Trophoblast cell (in vitro differentiated cells and primary cell): Measurements from ENCODE around the gene RHOXF2B. TPM values are rescaled to one million over a fixed set of nuclear protein-coding genes. Genes with fewer than 3 reads are reported as not detected.
"Not testable (repeated sequence)": the region's sequence is repeated elsewhere in the genome, so short reads cannot be mapped to it uniquely, and the experiment has no call there.

Experiments used
- DNase-seq, 2 donors: peaks; one replicate each; pipeline ENCODE4 v3.0.0-alpha.2; 2016
- H2AFZ ChIP-seq: 2 replicates; pipeline ENCODE4 v1.6.1; 2013; ENCODE audit warnings: low read length, moderate library complexity, mild to moderate bottlenecking; ENCODE audit not compliant: insufficient read depth, poor library complexity
- H2AK5ac ChIP-seq: 2 replicates; pipeline ENCODE4 v1.6.1; 2013; ENCODE audit warnings: mild to moderate bottlenecking, low read length
- H2BK120ac ChIP-seq: 2 replicates; pipeline ENCODE4 v1.6.1; 2013; ENCODE audit warnings: low read length, mild to moderate bottlenecking, moderate library complexity; ENCODE audit not compliant: insufficient read depth, poor library complexity
- H2BK12ac ChIP-seq: 2 replicates; pipeline ENCODE4 v1.6.1; 2013; ENCODE audit warnings: mild to moderate bottlenecking, low read length, moderate library complexity
- H2BK5ac ChIP-seq: 2 replicates; pipeline ENCODE4 v1.6.1; 2013; ENCODE audit warnings: low read length, low read depth, moderate library complexity, mild to moderate bottlenecking; ENCODE audit not compliant: poor library complexity
- H3K14ac ChIP-seq: 2 replicates; pipeline ENCODE4 v1.6.1; 2013; ENCODE audit warnings: mild to moderate bottlenecking, low read length
- H3K18ac ChIP-seq: 2 replicates; pipeline ENCODE4 v1.6.1; 2013; ENCODE audit warnings: mild to moderate bottlenecking, low read length
- H3K23ac ChIP-seq: 2 replicates; pipeline ENCODE4 v1.6.1; 2013; ENCODE audit warnings: low read length
- H3K27ac ChIP-seq: 2 replicates; pipeline ENCODE4 v1.5.1; 2013; ENCODE audit warnings: low read depth, mild to moderate bottlenecking, inconsistent platforms, low read length, moderate library complexity
- H3K27me3 ChIP-seq: 2 replicates; pipeline ENCODE4 v1.6.1; 2013; ENCODE audit warnings: inconsistent platforms, mild to moderate bottlenecking, low read length, moderate library complexity; ENCODE audit not compliant: insufficient read depth
- H3K36me3 ChIP-seq, 2 experiments: 1 replicate in 1 of 2; 2 replicates in 1 of 2; pipeline ENCODE4 v1.6.1; 2013; ENCODE audit warnings: low read length in 2 of 2, mild to moderate bottlenecking in 2 of 2, moderate library complexity in 1 of 2; ENCODE audit not compliant: insufficient read depth in 2 of 2, control insufficient read depth in 1 of 2
- H3K4ac ChIP-seq: 2 replicates; pipeline ENCODE4 v1.6.1; 2013; ENCODE audit warnings: low read depth, mild to moderate bottlenecking, low read length, moderate library complexity
- H3K4me1 ChIP-seq, 2 experiments: 1 replicate in 1 of 2; 2 replicates in 1 of 2; pipeline ENCODE4 v1.6.1; 2013; ENCODE audit warnings: low read length in 2 of 2, mild to moderate bottlenecking in 2 of 2, moderate library complexity in 1 of 2; ENCODE audit not compliant: insufficient read depth in 2 of 2, control insufficient read depth in 1 of 2
- H3K4me2 ChIP-seq: 2 replicates; pipeline ENCODE4 v1.6.1; 2013; ENCODE audit warnings: inconsistent platforms, mild to moderate bottlenecking, low read length, moderate library complexity
- H3K4me3 ChIP-seq: 2 replicates; pipeline ENCODE4 v1.5.1; 2013; ENCODE audit warnings: mild to moderate bottlenecking, low read depth, low read length, inconsistent platforms
- H3K79me1 ChIP-seq: one replicate; pipeline ENCODE4 v1.6.1; 2013; ENCODE audit warnings: low read length
- H3K79me2 ChIP-seq: 2 replicates; pipeline ENCODE4 v1.6.1; 2013; ENCODE audit warnings: low read length, mild to moderate bottlenecking; ENCODE audit not compliant: control insufficient read depth, insufficient read depth, poor library complexity
- H3K9ac ChIP-seq: 2 replicates; pipeline ENCODE4 v1.6.1; 2013; ENCODE audit warnings: mild to moderate bottlenecking, low read length
- H3K9me3 ChIP-seq: 2 replicates; pipeline ENCODE4 v1.6.1; 2013; ENCODE audit warnings: low read depth, mild to moderate bottlenecking, control low read depth, inconsistent platforms, low read length; ENCODE audit not compliant: insufficient read depth
- H4K12ac ChIP-seq: 2 replicates; pipeline ENCODE4 v1.6.1; 2013; ENCODE audit warnings: low read depth, mild to moderate bottlenecking, low read length, moderate library complexity
- H4K8ac ChIP-seq: 2 replicates; pipeline ENCODE4 v1.6.1; 2013; ENCODE audit warnings: low read depth, mild to moderate bottlenecking, low read length, moderate library complexity
- H4K91ac ChIP-seq: one replicate; pipeline ENCODE4 v1.6.1; 2013; ENCODE audit warnings: low read depth, mild to moderate bottlenecking, low read length, moderate library complexity
- WGBS: extraction: QIAGEN DNeasy Blood & Tissue Kit; methylation state at CpG from one replicate; pipeline ENCODE4 v1.1.7; 2013; ENCODE audit warnings: missing lambda C conversion rate; ENCODE audit not compliant: insufficient read length, insufficient coverage; ENCODE audit errors: extremely low coverage; 5-methylcytosine and 5-hydroxymethylcytosine counted together
- polyA plus RNA-seq: library from polyadenylated mRNA; stranded (reverse); fragments of 200-250 nt; gene quantifications from 2 replicates; pipeline ENCODE4 v1.2.3, GENCODE V29; 2013

RHOXF2B gene
- polyA plus RNA-seq = not detected in 2 replicates

- H2AK5ac ChIP-seq, H3K9me3 ChIP-seq, H2AFZ ChIP-seq, H3K4me2 ChIP-seq, H2BK12ac ChIP-seq, H3K4ac ChIP-seq, H4K8ac ChIP-seq, H3K23ac ChIP-seq, H3K4me3 ChIP-seq, H3K18ac ChIP-seq, H2BK120ac ChIP-seq, H4K91ac ChIP-seq, DNase-seq, H3K9ac ChIP-seq, H3K14ac ChIP-seq, H3K4me1 ChIP-seq, H3K27ac ChIP-seq, H3K36me3 ChIP-seq, H3K79me1 ChIP-seq, H3K27me3 ChIP-seq, H2BK5ac ChIP-seq, H4K12ac ChIP-seq, H3K79me2 ChIP-seq: not testable (repeated sequence)
- no CpG with 5 or more reads among the region's 15 CpGs for WGBS
Observed at GRCh38 chrX:120077590-120077989, at the start of gene RHOXF2B. TSS of gene RHOXF2B (minus strand) at chrX:120077690. CDS start at chrX:120077552, 138 bp downstream.

GRCh38 chrX:120125444-120125843 is 48.0 kb upstream of the RHOXF2B start:
- H3K79me2 ChIP-seq = no peaks in the 10 kb centered on the region
- H3K9ac ChIP-seq = no peak overlapping the region
- no peak overlapping the region for H2BK120ac ChIP-seq
- no peak overlapping the region for H2BK12ac ChIP-seq
- no peak overlapping the region for H3K23ac ChIP-seq
- H3K27me3 ChIP-seq = no peaks in the 10 kb centered on the region
- no peak overlapping the region for H3K18ac ChIP-seq
- H3K4me2 ChIP-seq = no peak overlapping the region
- no peak overlapping the region for H4K12ac ChIP-seq
- no peak overlapping the region for H3K14ac ChIP-seq
- no peak for DNase-seq
- H3K4ac ChIP-seq = no peak overlapping the region
- no peak overlapping the region for H4K91ac ChIP-seq
- no peaks in the 10 kb centered on the region for H3K4me1 ChIP-seq
- no peaks in the 10 kb centered on the region for H3K9me3 ChIP-seq
- H4K8ac ChIP-seq = no peak overlapping the region
- no peak overlapping the region for H2AFZ ChIP-seq
- H3K27ac ChIP-seq = no peak overlapping the region
- no peak overlapping the region for H2AK5ac ChIP-seq
- no peaks in the 10 kb centered on the region for H3K36me3 ChIP-seq
- no peak overlapping the region for H2BK5ac ChIP-seq
- WGBS = no CpG with 5 or more reads among the region's 3 CpGs
- no peak overlapping the region for H3K4me3 ChIP-seq
- no peaks in the 10 kb centered on the region for H3K79me1 ChIP-seq

GRCh38 chrX:120120223-120120622 is 42.7 kb upstream of the RHOXF2B start:
- DNase-seq = no peak
- Histone ChIP-seq H2BK120ac (no peak overlapping the region), H3K9me3 (no peaks in the 10 kb centered on the region), H3K79me2 (no peaks in the 10 kb centered on the region), H4K8ac (no peak overlapping the region), H2BK5ac (no peak overlapping the region), H3K23ac (no peak overlapping the region), H4K91ac (no peak overlapping the region), H3K27ac (no peak overlapping the region), H3K4me3 (no peak overlapping the region), H2AK5ac (no peak overlapping the region), H2BK12ac (no peak overlapping the region), H4K12ac (no peak overlapping the region), H3K27me3 (no peaks in the 10 kb centered on the region), H3K4me1 (no peaks in the 10 kb centered on the region), H3K4ac (no peak overlapping the region), H3K79me1 (no peaks in the 10 kb centered on the region), H3K36me3 (no peaks in the 10 kb centered on the region), H3K4me2 (no peak overlapping the region), H2AFZ (no peak overlapping the region), H3K9ac (no peak overlapping the region), H3K14ac (no peak overlapping the region), H3K18ac (no peak overlapping the region)
- WGBS = no CpG with 5 or more reads among the region's 12 CpGs

DNA sequence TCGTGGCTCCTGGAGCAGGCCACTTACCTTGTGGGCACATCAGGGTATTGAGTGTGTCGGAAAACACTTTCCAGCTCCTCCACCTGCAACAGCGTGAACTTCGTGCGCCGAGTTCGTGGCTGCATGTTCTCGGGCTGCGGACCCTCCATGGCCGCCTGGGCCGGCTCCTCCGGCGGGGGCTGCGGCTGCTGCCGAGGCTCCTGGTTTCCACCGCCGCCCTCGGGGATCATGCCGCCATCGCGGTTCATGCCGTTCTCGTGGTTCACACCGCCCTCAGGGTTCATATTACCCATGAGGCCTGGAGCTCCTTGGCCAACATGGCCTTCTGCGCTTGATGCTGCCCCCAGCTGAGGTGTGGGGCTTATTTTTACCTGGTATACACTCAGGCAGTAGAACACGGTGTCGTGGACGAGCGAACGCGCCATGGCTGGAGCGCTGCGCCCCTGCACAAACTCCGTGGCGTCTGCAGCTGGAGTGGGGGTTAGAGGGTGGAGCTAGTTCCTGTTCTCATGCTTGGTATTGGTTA is 38.0 kb upstream of the RHOXF2B start, which contains the start of gene RHOXF1:
Gene RHOXF1, minus strand, starts transcription at position 476 of the 526 bp plus-strand sequence. Its CDS starts 51 bp downstream, at position 425.
- H2BK12ac ChIP-seq = no peak within 1 kb of the TSS
- WGBS = no CpG with 5 or more reads among the region's 35 CpGs
- H3K79me2 ChIP-seq = no peaks in the 10 kb centered on the region

More for the DNA sequence above, 38.0 kb upstream of the RHOXF2B start, which contains the start of gene RHOXF1:
- no peak for DNase-seq
- Histone ChIP-seq H3K36me3 (no peaks in the 10 kb centered on the region), H2AFZ (no peak within 1 kb of the TSS), H4K12ac (no peak within 1 kb of the TSS), H3K4me2 (no peak within 1 kb of the TSS), H3K79me1 (no peaks in the 10 kb centered on the region), H2AK5ac (no peak within 1 kb of the TSS), H3K4me1 (no peaks in the 10 kb centered on the region), H3K9ac (no peak within 1 kb of the TSS), H3K27me3 (no peaks in the 10 kb centered on the region), H4K91ac (no peak within 1 kb of the TSS), H3K14ac (no peak within 1 kb of the TSS), H3K9me3 (no peaks in the 10 kb centered on the region), H4K8ac (no peak within 1 kb of the TSS), H2BK5ac (no peak within 1 kb of the TSS), H3K4me3 (no peak within 1 kb of the TSS), H3K27ac (no peak within 1 kb of the TSS), H3K18ac (no peak within 1 kb of the TSS), H2BK120ac (no peak within 1 kb of the TSS), H3K23ac (no peak within 1 kb of the TSS), H3K4ac (no peak within 1 kb of the TSS)
